IPS-NIHi11 (cell line): Measurements from ENCODE around the gene PFDN5.
"Not testable (repeated sequence)": the region's sequence is repeated elsewhere in the genome, so short reads cannot be mapped to it uniquely, and the experiment has no call there.

Experiments
- DNase-seq: peaks from one replicate; pipeline ENCODE4 v3.0.0; 2012; ENCODE audit warnings: mixed read lengths, low spot score

The PFDN5 gene

GRCh38 chr12:53328043-53328435, 32.7 kb downstream of the PFDN5 start:
- DNase-seq = peak; percentile 62

- no peak for DNase-seq
Measured at GRCh38 chr12:53330671-53331070, 35.3 kb downstream of the PFDN5 start.

- not testable (repeated sequence) for DNase-seq
Measured at GRCh38 chr12:53332339-53332738, 37.0 kb downstream of the PFDN5 start.

- no peak for DNase-seq
Measured at GRCh38 chr12:53332744-53333143, 37.4 kb downstream of the PFDN5 start.

- DNase-seq = no peak
Measured at GRCh38 chr12:53333289-53333688, 37.9 kb downstream of the PFDN5 start.

GRCh38 chr12:53333845-53334244, 38.5 kb downstream of the PFDN5 start:
- DNase-seq = no peak

- DNase-seq = no peak
Measured at GRCh38 chr12:53334822-53335221, 39.5 kb downstream of the PFDN5 start.

GRCh38 chr12:53336181-53336681, 40.9 kb downstream of the PFDN5 start, which contains the start of gene SP7:
TSS of gene SP7 (minus strand) at chr12:53336354. CDS start at chr12:53335646, 708 bp downstream.
- no peak for DNase-seq

- no peak for DNase-seq
Measured at GRCh38 chr12:53338017-53338416, 42.7 kb downstream of the PFDN5 start.

- DNase-seq = no peak
Measured at GRCh38 chr12:53338916-53339315, 43.6 kb downstream of the PFDN5 start.

GRCh38 chr12:53340398-53340797, 45.1 kb downstream of the PFDN5 start:
- DNase-seq = no peak

- DNase-seq = no peak
Measured at GRCh38 chr12:53343449-53343848, 48.1 kb downstream of the PFDN5 start.

GRCh38 chr12:53343969-53344368, 48.6 kb downstream of the PFDN5 start:
- DNase-seq = no peak

GRCh38 chr12:53344487-53344823, 49.1 kb downstream of the PFDN5 start:
- DNase-seq = no peak

- peak; percentile 82 for DNase-seq
Measured at GRCh38 chr12:53344824-53345485, 49.6 kb downstream of the PFDN5 start.

- DNase-seq = no peak
Measured at GRCh38 chr12:53345486-53346188, 50.3 kb downstream of the PFDN5 start.

- DNase-seq = no peak
Measured at GRCh38 chr12:53346491-53346890, 51.1 kb downstream of the PFDN5 start.

GRCh38 chr12:53347905-53348304, 52.6 kb downstream of the PFDN5 start:
- no peak for DNase-seq
